LNCAP (cell line): ENCODE data around the gene INPP5B.

ENCODE experiments used
- CTCF ChIP-seq: fragments of 450-650 bp; IDR thresholded peaks from 2 replicates; pipeline ENCODE4 v1.5.1; 2017; ENCODE audit warnings: mild to moderate bottlenecking

Gene INPP5B

GRCh38 chr1:37875833-37876232 is 71.0 kb downstream of the INPP5B start:
- peak; percentile 41 for TF ChIP-seq CTCF

GRCh38 chr1:37872692-37873091 is 74.2 kb downstream of the INPP5B start:
- no peak for TF ChIP-seq CTCF

- no peak for TF ChIP-seq CTCF
Measured at GRCh38 chr1:37868466-37868865, 78.4 kb downstream of the INPP5B start.

GRCh38 chr1:37867784-37868183 is 79.1 kb downstream of the INPP5B start:
- no peak for TF ChIP-seq CTCF

GRCh38 chr1:37866491-37866890 is 80.4 kb downstream of the INPP5B start:
- no peak for TF ChIP-seq CTCF

- no peak for TF ChIP-seq CTCF
Measured at GRCh38 chr1:37865348-37866120, 81.3 kb downstream of the INPP5B start.

- TF ChIP-seq CTCF: no peak
Measured at GRCh38 chr1:37862330-37862729, 84.5 kb downstream of the INPP5B start.

- no peak for TF ChIP-seq CTCF
Measured at GRCh38 chr1:37861151-37861550, 85.7 kb downstream of the INPP5B start.
